Measurements from ENCODE around the gene ARSA.
A peak's percentile ranks its signal among the peaks of the same experiment; 100 is the strongest.

The ARSA gene

GRCh38 chr22:50670513-50670912 lies 42.6 kb upstream of the ARSA start (continued):
- no peak for TF ChIP-seq BCL11B (tag by site-specific recombination; IDR thresholded peaks at IDR 0.05; ENCODE audit: low read depth)
- no peak for TF ChIP-seq KLF16 (tag by site-specific recombination; IDR thresholded peaks at IDR 0.05)
- no peak for TF ChIP-seq ZBTB20 (tag by site-specific recombination; IDR thresholded peaks at IDR 0.05)
- peak; percentile 82 for TF ChIP-seq ZNF600 (tag by site-specific recombination; IDR thresholded peaks at IDR 0.05)

- H3K4me1 ChIP-seq (ENCODE audit: control insufficient read depth, insufficient read depth, low read length) = no peaks in the 10 kb centered on the region
- H3K4me3 ChIP-seq (ENCODE audit: low read depth, low read length) = no peak overlapping the region
- H3K27ac ChIP-seq (ENCODE audit: extremely low read depth, low read depth, low read length) = no peak overlapping the region
- POLR2A ChIA-PET = no interaction called here
- H3K36me3 ChIP-seq (ENCODE audit: control insufficient read depth in 2 of 2, insufficient read depth in 1 of 2, low read length in 2 of 2) = no peaks in the 10 kb centered on the region; a peak in 1 of 3 replicates
- CTCF ChIA-PET = interaction anchor here (0.6 kb wide), 1 partner anchor 89 kb away, joined by 4 read pairs; no protein-coding TSS in a partner anchor
- TF ChIP-seq ZFP41 (tag by site-specific recombination; IDR thresholded peaks at IDR 0.05; ENCODE audit: borderline replicate concordance) (no peak), ZNF140 (tag by site-specific recombination; IDR thresholded peaks at IDR 0.05) (no peak), ZBTB49 (tag by site-specific recombination; IDR thresholded peaks at IDR 0.05; ENCODE audit: low read depth) (no peak), ZNF423 (tag by site-specific recombination; IDR thresholded peaks at IDR 0.05) (no peak), ZNF76 (tag by site-specific recombination; IDR thresholded peaks at IDR 0.05; ENCODE audit: borderline replicate concordance, low read depth) (no peak), ZBTB21 (tag by site-specific recombination; IDR thresholded peaks at IDR 0.05) (no peak), WT1 (tag by site-specific recombination; IDR thresholded peaks at IDR 0.05) (no peak), ZNF350 (tag by site-specific recombination; IDR thresholded peaks at IDR 0.05) (no peak), ZNF785 (tag by site-specific recombination; IDR thresholded peaks at IDR 0.05) (no peak), ZNF521 (tag by site-specific recombination; IDR thresholded peaks at IDR 0.05) (no peak), ZNF324 (tag by site-specific recombination; IDR thresholded peaks at IDR 0.05) (no peak), ZSCAN30 (tag by site-specific recombination; IDR thresholded peaks at IDR 0.05) (no peak), ZNF776 (tag by site-specific recombination; IDR thresholded peaks at IDR 0.05; ENCODE audit: borderline replicate concordance) (no peak), ZNF354C (tag by site-specific recombination; IDR thresholded peaks at IDR 0.05; ENCODE audit: borderline replicate concordance, low read depth) (no peak), MZF1 (tag by site-specific recombination; IDR thresholded peaks at IDR 0.05; ENCODE audit: borderline replicate concordance) (no peak), ZNF18 (tag by site-specific recombination; IDR thresholded peaks at IDR 0.05) (no peak), ZNF449 (tag by site-specific recombination; IDR thresholded peaks at IDR 0.05) (no peak), ZNF701 (tag by site-specific recombination; IDR thresholded peaks at IDR 0.05) (no peak)
- H3K9me3 ChIP-seq (ENCODE audit: control insufficient read depth, insufficient read depth, low read depth, low read length) = no peaks in the 10 kb centered on the region
Observed at GRCh38 chr22:50665738-50666137, 37.8 kb upstream of the ARSA start.
